GM23248 (cell line): ENCODE data around the gene KLHDC7B. TPM values are rescaled to one million over a fixed set of nuclear protein-coding genes. Genes with fewer than 3 reads are reported as not detected.

Experiments used
- DNase-seq: peaks from one replicate; pipeline ENCODE4 v3.0.0-alpha.2; 2015
- H2AFZ ChIP-seq: fragments of 200-600 bp; sonication (generic); 2 replicates; pipeline ENCODE4 v1.6.1; 2016; ENCODE audit warnings: antibody characterized with exemption
- H3F3A ChIP-seq: fragments of 200-600 bp; sonication (generic); 2 replicates; pipeline ENCODE4 v1.6.1; 2016; ENCODE audit warnings: mild to moderate bottlenecking, antibody characterized with exemption, mixed run types; ENCODE audit not compliant: insufficient read depth
- H3K27ac ChIP-seq: fragments of 200-600 bp; sonication (generic); 2 replicates; pipeline ENCODE4 v1.5.1; 2016; ENCODE audit warnings: mild to moderate bottlenecking
- H3K27me3 ChIP-seq: fragments of 200-600 bp; sonication (generic); replicated peaks from 2 replicates; pipeline ENCODE4 v1.6.1; 2016; ENCODE audit warnings: mild to moderate bottlenecking; ENCODE audit not compliant: insufficient read depth
- H3K36me3 ChIP-seq: fragments of 200-600 bp; sonication (generic); 2 replicates; pipeline ENCODE4 v1.6.1; 2016; ENCODE audit warnings: low read depth, mild to moderate bottlenecking
- H3K4me1 ChIP-seq: fragments of 200-600 bp; sonication (generic); 2 replicates; pipeline ENCODE4 v1.6.1; 2016; ENCODE audit warnings: mild to moderate bottlenecking; ENCODE audit not compliant: insufficient read depth
- H3K4me2 ChIP-seq: fragments of 200-600 bp; sonication (generic); one replicate; pipeline ENCODE4 v1.6.1; 2016; ENCODE audit warnings: mild to moderate bottlenecking; ENCODE audit not compliant: unreplicated experiment
- H3K4me3 ChIP-seq: fragments of 200-600 bp; sonication (generic); 2 replicates; pipeline ENCODE4 v1.5.1; 2016; ENCODE audit warnings: mild to moderate bottlenecking
- H3K79me2 ChIP-seq: fragments of 200-600 bp; sonication (generic); 2 replicates; pipeline ENCODE4 v1.6.1; 2016; ENCODE audit warnings: mild to moderate bottlenecking; ENCODE audit not compliant: insufficient read depth
- H3K9ac ChIP-seq: fragments of 200-600 bp; sonication (generic); 2 replicates; pipeline ENCODE4 v1.6.1; 2016; ENCODE audit warnings: mild to moderate bottlenecking
- H3K9me2 ChIP-seq: fragments of 200-600 bp; sonication (generic); 2 replicates; pipeline ENCODE4 v1.6.1; 2016; ENCODE audit warnings: mixed run types, mild to moderate bottlenecking, moderate library complexity; ENCODE audit not compliant: insufficient read depth
- H3K9me3 ChIP-seq: fragments of 200-600 bp; sonication (generic); one replicate; pipeline ENCODE4 v1.6.1; 2017; ENCODE audit warnings: low read depth
- H4K20me1 ChIP-seq: fragments of 200-600 bp; sonication (generic); 2 replicates; pipeline ENCODE4 v1.6.0; 2016; ENCODE audit not compliant: insufficient read depth
- EZH2 ChIP-seq: fragments of 200-600 bp; sonication (generic); IDR thresholded peaks from 2 replicates; pipeline ENCODE4 v1.6.1; 2018; ENCODE audit warnings: antibody characterized with exemption, mild to moderate bottlenecking; ENCODE audit not compliant: insufficient read depth, poor library complexity, severe bottlenecking
- EZH2phosphoT487 ChIP-seq: fragments of 200-600 bp; sonication (generic); IDR thresholded peaks from 2 replicates; pipeline ENCODE4 v1.6.1; 2018; ENCODE audit warnings: antibody characterized with exemption, moderate library complexity, mild to moderate bottlenecking, low read depth; ENCODE audit not compliant: insufficient read depth
- WGBS, 2 experiments: methylation state at CpG; one replicate each; pipeline ENCODE4 v1.1.6; 2015 to 2017; ENCODE audit warnings: low lambda C conversion rate in 2 of 2, low coverage in 1 of 2; ENCODE audit errors: missing lambda C conversion rate in 2 of 2; 5-methylcytosine and 5-hydroxymethylcytosine counted together
- in situ Hi-C: fragments of 300-500 bp; cut with MboI; formaldehyde crosslinking; loops from 2 replicates; pipeline ENCODE4 v1.15.0; 2020
- polyA plus RNA-seq: library from polyadenylated mRNA; unstranded; fragments of >200 nt; fragmentation: Nextera tagmentation; extraction: Ambion mirVana; gene quantifications from 2 replicates; pipeline ENCODE4 v1.2.1, GENCODE V29; 2016
- total RNA-seq: library from RNA; depleted of rRNA; stranded (reverse); fragments of >200 nt; shearing (Covaris generic); gene quantifications from 2 replicates; pipeline ENCODE4 v1.2.3, GENCODE V29; 2014

The KLHDC7B gene
- total and polyA plus RNA-seq, 2 experiments from 2014 or later = 0.06 TPM; not detected in 1

- Histone ChIP-seq H3K4me3 (peak within 1 kb of the TSS; percentile 94), H3K4me1 (peaks cover 10% of the 10 kb centered on the region), H3K9ac (peak within 1 kb of the TSS; percentile 97), H3K9me3 (no peaks in the 10 kb centered on the region), H3K27ac (peak within 1 kb of the TSS; percentile 78), H3K4me2 (peak within 1 kb of the TSS; percentile 100), H2AFZ (peak within 1 kb of the TSS; percentile 75), H3K79me2 (peaks cover 80% of the 10 kb centered on the region), H3K27me3 (no peaks in the 10 kb centered on the region), H3K9me2 (no peaks in the 10 kb centered on the region), H3K36me3 (no peaks in the 10 kb centered on the region), H4K20me1 (no peaks in the 10 kb centered on the region; the same call in 1 of the 2 replicates), H3F3A (peaks cover 10% of the 10 kb centered on the region; the same call in 1 of the 2 replicates)
- in situ Hi-C loops = no loop called here
- TF ChIP-seq EZH2phosphoT487 (no peak), EZH2 (no peak)
- WGBS, 2 experiments = 1% methylated on average over 45 to 63 of the region's 76 CpGs
- DNase-seq = peak; percentile 99
Measured at GRCh38 chr22:50507991-50508884, 37.5 kb upstream of the KLHDC7B start, which contains the start of gene NCAPH2. Gene NCAPH2, plus strand, starts transcription at chr22:50508224. Its CDS starts 114 bp downstream, at chr22:50508338.

- peaks cover 10% of the 10 kb centered on the region for H3K4me1 ChIP-seq
- H3K27ac ChIP-seq = peak overlapping the region; percentile 78
- H3K4me3 ChIP-seq = peak overlapping the region; percentile 87
- in situ Hi-C loops = no loop called here
- peak overlapping the region; percentile 75 for H2AFZ ChIP-seq
- H3K9ac ChIP-seq = peak overlapping the region; percentile 84
- H4K20me1 ChIP-seq = no peaks in the 10 kb centered on the region; the same call in 1 of the 2 replicates
- TF ChIP-seq EZH2 = no peak
- no peak for TF ChIP-seq EZH2phosphoT487
- H3K9me3 ChIP-seq = no peaks in the 10 kb centered on the region
- H3K36me3 ChIP-seq = no peaks in the 10 kb centered on the region
- peaks cover 10% of the 10 kb centered on the region; the same call in 1 of the 2 replicates for H3F3A ChIP-seq
- peaks cover 87% of the 10 kb centered on the region for H3K79me2 ChIP-seq
- 0 to 8% methylated on average over 3 of the region's 3 CpGs for WGBS, 2 experiments
- no peaks in the 10 kb centered on the region for H3K27me3 ChIP-seq
- H3K4me2 ChIP-seq = peak overlapping the region; percentile 100
- H3K9me2 ChIP-seq = no peaks in the 10 kb centered on the region
- DNase-seq = no peak
Measured at GRCh38 chr22:50508897-50509296, 36.8 kb upstream of the KLHDC7B start.

GRCh38 chr22:50513175-50513574, 32.5 kb upstream of the KLHDC7B start:
- Histone ChIP-seq H3K4me2 (no peak overlapping the region), H3K4me1 (peaks cover 10% of the 10 kb centered on the region), H3K36me3 (no peaks in the 10 kb centered on the region), H3K9me3 (no peaks in the 10 kb centered on the region), H3F3A (peaks cover 10% of the 10 kb centered on the region; the same call in 1 of the 2 replicates), H4K20me1 (no peaks in the 10 kb centered on the region; the same call in 1 of the 2 replicates), H3K9me2 (no peaks in the 10 kb centered on the region), H2AFZ (no peak overlapping the region), H3K27ac (no peak overlapping the region), H3K9ac (no peak overlapping the region), H3K27me3 (no peaks in the 10 kb centered on the region), H3K79me2 (peaks cover 84% of the 10 kb centered on the region), H3K4me3 (no peak overlapping the region)
- in situ Hi-C loops = no loop called here
- no peak for TF ChIP-seq EZH2phosphoT487
- TF ChIP-seq EZH2 = no peak
- 89 to 94% methylated on average over 11 to 15 of the region's 15 CpGs for WGBS, 2 experiments
- no peak for DNase-seq

GRCh38 chr22:50516068-50516467, 29.6 kb upstream of the KLHDC7B start:
- Histone ChIP-seq H3K36me3 (no peaks in the 10 kb centered on the region), H4K20me1 (no peaks in the 10 kb centered on the region; the same call in 1 of the 2 replicates), H3K4me1 (no peaks in the 10 kb centered on the region), H3K4me2 (no peak overlapping the region), H2AFZ (no peak overlapping the region), H3K9me2 (no peaks in the 10 kb centered on the region), H3K27me3 (no peaks in the 10 kb centered on the region), H3K27ac (no peak overlapping the region), H3K9ac (no peak overlapping the region), H3K9me3 (no peaks in the 10 kb centered on the region), H3K4me3 (no peak overlapping the region), H3F3A (no peaks in the 10 kb centered on the region), H3K79me2 (peaks cover 56% of the 10 kb centered on the region)
- TF ChIP-seq EZH2phosphoT487 (no peak), EZH2 (no peak)
- DNase-seq = no peak
- in situ Hi-C loops = no loop called here
- 70 to 71% methylated on average over 8 of the region's 8 CpGs for WGBS, 2 experiments
